ENCODE results near the gene RNH1. TPM values are rescaled to one million over a fixed set of nuclear protein-coding genes. Genes with fewer than 3 reads are reported as not detected.

RNH1 gene
- polyA plus RNA-seq, 1 of the 3 experiments (the other 2 are of a cell fraction): 147 TPM

DNA sequence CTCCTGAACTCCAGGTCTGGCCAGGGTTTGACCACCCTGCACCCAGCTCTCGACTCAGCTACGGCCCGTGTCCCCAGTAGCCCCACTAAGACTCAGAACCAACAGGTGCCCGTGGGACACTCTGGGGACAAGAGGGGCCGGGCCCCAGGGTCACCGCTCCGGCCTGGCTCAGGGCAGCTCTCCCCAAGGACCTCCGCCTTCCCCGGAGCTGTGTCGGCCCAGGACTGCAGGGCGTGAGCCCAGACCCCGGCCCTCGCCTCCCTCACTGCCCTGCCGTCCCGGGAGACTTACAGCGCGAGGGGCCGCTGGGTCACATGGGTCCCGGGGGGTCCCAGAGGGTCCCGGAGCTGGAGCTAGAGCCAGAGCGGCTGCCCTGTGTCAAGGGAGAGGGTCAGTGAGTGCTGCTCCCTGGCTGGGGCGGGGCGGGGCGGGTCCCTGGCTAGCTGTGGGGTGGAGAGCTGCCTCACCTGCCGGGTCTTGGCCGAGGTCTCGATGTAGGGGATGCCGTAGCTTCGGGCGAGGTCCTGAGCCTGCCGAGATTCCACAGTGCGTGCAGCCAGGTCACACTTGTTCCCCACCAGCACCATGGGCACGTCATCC is 26.0 kb upstream of the RNH1 start:
- no peak overlapping the region for H2AFZ ChIP-seq (ENCODE audit: low read depth)
- H3K9me3 ChIP-seq: no peaks in the 10 kb centered on the region
- TF ChIP-seq YY1 (IDR thresholded peaks at IDR 0.05; ENCODE audit: low read depth) (no peak), PBX3 (IDR thresholded peaks at IDR 0.05) (no peak), RAD21 (IDR thresholded peaks at IDR 0.05; ENCODE audit: low read length) (no peak), SMC3 (IDR thresholded peaks at IDR 0.05; ENCODE audit: low read depth, low read length) (no peak)
- TF ChIP-seq, protein P1, sequence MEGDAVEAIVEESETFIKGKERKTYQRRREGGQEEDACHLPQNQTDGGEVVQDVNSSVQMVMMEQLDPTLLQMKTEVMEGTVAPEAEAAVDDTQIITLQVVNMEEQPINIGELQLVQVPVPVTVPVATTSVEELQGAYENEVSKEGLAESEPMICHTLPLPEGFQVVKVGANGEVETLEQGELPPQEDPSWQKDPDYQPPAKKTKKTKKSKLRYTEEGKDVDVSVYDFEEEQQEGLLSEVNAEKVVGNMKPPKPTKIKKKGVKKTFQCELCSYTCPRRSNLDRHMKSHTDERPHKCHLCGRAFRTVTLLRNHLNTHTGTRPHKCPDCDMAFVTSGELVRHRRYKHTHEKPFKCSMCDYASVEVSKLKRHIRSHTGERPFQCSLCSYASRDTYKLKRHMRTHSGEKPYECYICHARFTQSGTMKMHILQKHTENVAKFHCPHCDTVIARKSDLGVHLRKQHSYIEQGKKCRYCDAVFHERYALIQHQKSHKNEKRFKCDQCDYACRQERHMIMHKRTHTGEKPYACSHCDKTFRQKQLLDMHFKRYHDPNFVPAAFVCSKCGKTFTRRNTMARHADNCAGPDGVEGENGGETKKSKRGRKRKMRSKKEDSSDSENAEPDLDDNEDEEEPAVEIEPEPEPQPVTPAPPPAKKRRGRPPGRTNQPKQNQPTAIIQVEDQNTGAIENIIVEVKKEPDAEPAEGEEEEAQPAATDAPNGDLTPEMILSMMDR (IDR thresholded peaks at IDR 0.05): no peak
- no peak for DNase-seq
- no peaks in the 10 kb centered on the region for H3K27me3 ChIP-seq (ENCODE audit: insufficient read depth)
- H3K9ac ChIP-seq: no peak overlapping the region
- peaks cover 0 to 12% of the 10 kb centered on the region in 2 experiments; a peak in 1 of 4 replicates for H3K4me1 ChIP-seq (ENCODE audit: control insufficient read depth in 1 of 2, insufficient read depth in 2 of 2, low read depth in 1 of 2, low read length in 1 of 2)
- peaks cover 0 to 27% of the 10 kb centered on the region in 2 experiments for H3K36me3 ChIP-seq (replicated peaks in 1 of 2; ENCODE audit: control insufficient read depth in 1 of 2, insufficient read depth in 2 of 2, low read length in 1 of 2)
- peaks cover 10% of the 10 kb centered on the region; the same call in 1 of the 2 replicates for H4K20me1 ChIP-seq (ENCODE audit: insufficient read depth)
- H3K4me2 ChIP-seq: no peak overlapping the region
- ChIA-PET CTCF (interaction anchor here (2.3 kb wide), 2 partner anchors 14 to 21 kb away, joined by 5 to 13 read pairs; no protein-coding TSS in a partner anchor), POLR2A (no interaction called here)
- H3K4me3 ChIP-seq (ENCODE audit: low read depth in 2 of 2, low read length in 1 of 2): no peak overlapping the region
- H3K27ac ChIP-seq (ENCODE audit: low read depth in 2 of 2, low read length in 1 of 2): no peak overlapping the region
- WGBS (ENCODE audit: low lambda C conversion rate): 89% methylated on average over 9 of the region's 33 CpGs
- H3K9me2 ChIP-seq: no peaks in the 10 kb centered on the region
- H3F3A ChIP-seq (replicated peaks; ENCODE audit: insufficient read depth): no peaks in the 10 kb centered on the region
- peaks cover 15% of the 10 kb centered on the region for H3K79me2 ChIP-seq (ENCODE audit: insufficient read depth)

- DNase-seq: no peak
- Histone ChIP-seq H3K27ac (ENCODE audit: low read depth in 2 of 2, low read length in 1 of 2) (no peak overlapping the region), H3K79me2 (ENCODE audit: insufficient read depth) (peaks cover 15% of the 10 kb centered on the region), H3K4me1 (ENCODE audit: control insufficient read depth in 1 of 2, insufficient read depth in 2 of 2, low read depth in 1 of 2, low read length in 1 of 2) (peaks cover 0 to 12% of the 10 kb centered on the region in 2 experiments; a peak in 1 of 4 replicates), H3K9me2 (no peaks in the 10 kb centered on the region), H3K9ac (no peak overlapping the region), H3K9me3 (no peaks in the 10 kb centered on the region), H3K27me3 (ENCODE audit: insufficient read depth) (no peaks in the 10 kb centered on the region), H3K4me2 (no peak overlapping the region), H3K4me3 (ENCODE audit: low read depth in 2 of 2, low read length in 1 of 2) (no peak overlapping the region), H4K20me1 (ENCODE audit: insufficient read depth) (peaks cover 10% of the 10 kb centered on the region; the same call in 1 of the 2 replicates), H2AFZ (ENCODE audit: low read depth) (no peak overlapping the region), H3K36me3 (replicated peaks in 1 of 2; ENCODE audit: control insufficient read depth in 1 of 2, insufficient read depth in 2 of 2, low read length in 1 of 2) (peaks cover 0 to 27% of the 10 kb centered on the region in 2 experiments), H3F3A (replicated peaks; ENCODE audit: insufficient read depth) (no peaks in the 10 kb centered on the region)
- CTCF ChIA-PET: interaction anchor here (2.3 kb wide), 2 partner anchors 14 to 22 kb away, joined by 5 to 13 read pairs; no protein-coding TSS in a partner anchor
- 96% methylated on average over 10 of the region's 23 CpGs for WGBS (ENCODE audit: low lambda C conversion rate)
- POLR2A ChIA-PET: no interaction called here
- TF ChIP-seq GATA2 (CRISPR knock-in tag; IDR thresholded peaks at IDR 0.05): no peak
- TF ChIP-seq REST (IDR thresholded peaks at IDR 0.05; ENCODE audit: low read depth, low read length): no peak
- no peak for TF ChIP-seq YY1 (IDR thresholded peaks at IDR 0.05; ENCODE audit: low read depth)
- no peak for TF ChIP-seq FOXM1 (IDR thresholded peaks at IDR 0.05; ENCODE audit: low read depth)
- no peak for TF ChIP-seq ELF1 (IDR thresholded peaks at IDR 0.05)
- no peak for TF ChIP-seq POLR2AphosphoS5 (IDR thresholded peaks at IDR 0.05; ENCODE audit: low read depth, low read length)
- no peak for TF ChIP-seq NFIC (IDR thresholded peaks at IDR 0.05; ENCODE audit: borderline replicate concordance)
- TF ChIP-seq FOXJ3 (CRISPR knock-in tag; IDR thresholded peaks at IDR 0.05): no peak
- TF ChIP-seq USF1 (IDR thresholded peaks at IDR 0.05; ENCODE audit: borderline replicate concordance, low read depth): no peak
These were observed 25.5 kb upstream of the RNH1 start for GRCh38 chr11:532527-532985.

Data from SK-N-SH (cell line).